Hematopoietic multipotent progenitor cell treated with erythropoietin and hydrocortisone succinate and interleukin-3 and kit ligand, for 15 days (in vitro differentiated cells): Measurements from ENCODE around the gene RIIAD1.
"Not testable (repeated sequence)": the region's sequence is repeated elsewhere in the genome, so short reads cannot be mapped to it uniquely, and the experiment has no call there.

Experiments
- DNase-seq: peaks from one replicate; pipeline ENCODE4 v3.0.0-alpha.2; 2015; ENCODE audit warnings: low spot score

Gene RIIAD1

DNA sequence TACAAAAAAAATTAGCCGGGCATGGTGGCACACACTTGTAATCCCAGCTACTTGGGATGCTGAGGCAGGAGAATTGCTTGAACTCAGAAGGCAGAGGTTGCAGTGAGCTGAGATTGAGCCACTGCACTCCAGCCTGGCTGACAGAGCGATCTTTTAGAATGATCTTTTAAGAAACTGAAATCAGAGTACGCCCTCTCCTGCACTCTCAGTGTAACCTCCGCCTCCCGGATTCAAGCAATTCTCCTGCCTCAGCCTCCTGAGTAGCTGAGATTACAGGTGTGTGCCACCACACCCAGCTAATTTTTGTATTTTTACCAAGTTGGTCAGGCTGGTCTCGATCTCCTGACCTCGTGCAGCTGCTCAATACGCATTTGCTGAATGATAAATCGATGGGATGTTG lies 12.7 kb downstream of the RIIAD1 start:
- not testable (repeated sequence) for DNase-seq

GRCh38 chr1:151737026-151737425 lies 15.7 kb downstream of the RIIAD1 start:
- no peak for DNase-seq

GRCh38 chr1:151737479-151737878 lies 16.2 kb downstream of the RIIAD1 start:
- DNase-seq: no peak

DNA sequence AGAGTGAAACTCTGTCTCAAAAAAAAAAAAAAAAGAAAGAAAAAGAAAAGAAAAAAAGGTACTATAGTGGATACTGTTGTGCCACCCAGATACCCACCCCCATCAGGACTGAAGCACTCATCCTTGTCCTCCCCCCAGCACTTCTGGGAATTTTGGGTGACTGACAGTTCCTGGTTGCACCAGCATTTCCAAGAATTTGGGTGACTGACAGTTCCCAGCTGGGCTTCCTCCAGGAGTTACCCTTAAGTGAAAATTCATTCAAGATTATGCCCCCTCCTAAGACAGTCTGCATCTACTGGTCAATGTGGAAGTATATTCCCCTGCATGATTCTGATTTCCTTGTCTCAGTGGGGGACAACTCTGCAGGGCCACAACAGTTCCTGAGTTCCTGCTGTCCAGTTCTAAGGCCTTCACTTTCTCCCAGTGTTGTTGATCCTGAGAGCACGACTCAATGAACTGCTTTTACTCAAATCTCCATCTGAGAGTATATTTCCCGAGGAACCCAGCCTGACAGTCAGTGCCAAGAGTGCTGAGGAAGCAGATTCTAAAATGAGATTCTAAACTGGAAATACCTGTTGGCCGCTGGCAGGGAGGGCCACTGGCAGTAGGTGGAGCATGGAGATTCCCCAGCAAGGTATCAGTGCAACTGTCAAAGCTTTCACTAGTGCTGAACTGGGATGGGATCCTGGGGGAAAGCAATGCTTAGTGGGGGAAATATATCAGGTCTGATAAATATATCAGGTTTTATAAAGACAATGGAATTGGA lies 18.5 kb downstream of the RIIAD1 start:
- DNase-seq: no peak

- no peak for DNase-seq
Measured at GRCh38 chr1:151741516-151741915, 20.2 kb downstream of the RIIAD1 start.

GRCh38 chr1:151756291-151756690 lies 35.0 kb downstream of the RIIAD1 start:
- DNase-seq: no peak

- DNase-seq: no peak
Measured at GRCh38 chr1:151759241-151759640, 37.9 kb downstream of the RIIAD1 start.

DNA sequence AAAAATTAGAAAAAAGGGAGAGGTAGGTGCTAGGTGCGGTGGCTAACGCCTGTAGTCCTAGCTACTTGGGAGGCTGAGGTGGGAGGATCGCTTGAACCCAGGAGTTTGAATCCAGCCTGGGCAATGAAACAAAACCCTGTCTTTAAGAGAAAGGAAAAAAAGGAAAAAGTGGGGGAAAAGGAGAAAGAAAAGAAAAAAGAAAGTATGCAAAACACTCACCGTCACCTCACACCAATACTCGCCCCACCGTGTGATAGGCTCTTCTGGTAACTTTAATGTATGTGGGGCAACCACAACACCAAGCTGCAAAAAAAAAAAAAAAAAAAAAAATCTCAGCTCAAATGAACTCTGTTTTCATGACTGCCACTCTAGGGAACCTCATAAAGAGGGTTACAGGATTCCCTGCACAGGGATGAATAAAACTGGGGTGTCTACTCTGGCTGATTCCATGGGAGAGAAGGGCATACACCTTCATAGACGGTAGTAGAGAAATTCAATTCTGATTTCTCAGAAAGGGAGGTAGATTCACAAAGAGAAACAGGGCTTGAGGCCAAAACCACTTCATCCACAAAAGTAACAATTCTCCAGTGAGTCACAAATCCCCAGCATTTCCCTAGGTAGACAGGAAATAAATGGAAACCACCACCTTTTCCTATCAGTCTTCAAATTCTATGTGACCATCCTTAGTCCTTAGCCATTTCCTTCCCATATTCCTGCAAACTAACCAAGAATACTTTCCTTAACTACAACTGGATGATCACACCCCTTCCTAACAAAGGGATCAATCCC lies 39.5 kb downstream of the RIIAD1 start:
- no peak for DNase-seq

DNA sequence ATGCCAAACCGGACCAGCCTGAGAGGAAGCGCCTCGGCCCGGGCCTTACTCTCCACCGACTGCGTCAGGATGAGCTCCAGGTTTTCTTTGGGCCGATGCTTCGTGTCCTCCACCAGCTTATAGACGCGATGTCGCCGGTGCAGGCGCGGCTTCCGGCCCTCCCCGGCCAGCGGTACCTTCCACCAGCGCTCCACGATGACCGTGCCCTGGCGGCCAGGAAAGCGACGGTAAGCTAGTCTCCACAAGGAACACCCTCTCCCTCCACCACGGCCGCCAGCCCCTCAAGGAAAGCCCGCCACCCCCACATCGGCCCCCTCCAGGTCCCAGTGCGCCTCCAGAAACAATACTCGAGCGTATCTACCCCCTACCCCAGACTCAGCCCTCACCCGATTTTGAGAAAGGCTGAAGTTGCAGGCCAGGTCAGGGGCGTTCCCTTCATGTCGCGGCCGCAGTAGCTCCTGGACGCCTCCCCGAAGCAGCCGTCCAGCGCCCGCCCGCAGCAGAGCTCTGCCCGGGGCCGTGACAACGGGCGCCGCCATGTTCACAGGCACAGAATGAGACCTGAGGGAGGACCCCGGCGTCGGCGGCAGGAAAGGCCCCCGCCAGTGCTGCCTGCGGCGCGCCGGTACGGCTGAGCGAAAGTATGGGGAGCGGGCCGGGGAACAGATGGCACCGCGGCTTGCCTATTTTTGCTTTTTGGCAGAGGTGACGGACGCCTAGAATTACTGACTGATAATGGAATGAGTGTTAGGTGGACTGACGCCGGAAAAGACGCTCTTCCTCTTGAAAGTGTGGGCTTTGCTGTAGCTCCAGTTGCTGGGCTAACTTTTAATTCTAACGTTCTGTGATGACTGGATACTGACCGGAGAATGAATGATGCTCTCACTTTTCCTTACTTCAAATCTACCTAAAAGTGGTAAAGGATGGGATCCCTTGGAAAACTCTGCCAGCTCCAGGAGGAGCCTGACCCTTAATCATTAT lies 41.9 kb downstream of the RIIAD1 start, which contains the start of gene MRPL9:
Gene MRPL9, minus strand, starts transcription at position 556 of the 981 bp plus-strand sequence. Its CDS starts 17 bp downstream, at position 539.
- DNase-seq: peak; percentile 76

GRCh38 chr1:151763990-151764389 lies 42.7 kb downstream of the RIIAD1 start:
- DNase-seq: no peak

DNA sequence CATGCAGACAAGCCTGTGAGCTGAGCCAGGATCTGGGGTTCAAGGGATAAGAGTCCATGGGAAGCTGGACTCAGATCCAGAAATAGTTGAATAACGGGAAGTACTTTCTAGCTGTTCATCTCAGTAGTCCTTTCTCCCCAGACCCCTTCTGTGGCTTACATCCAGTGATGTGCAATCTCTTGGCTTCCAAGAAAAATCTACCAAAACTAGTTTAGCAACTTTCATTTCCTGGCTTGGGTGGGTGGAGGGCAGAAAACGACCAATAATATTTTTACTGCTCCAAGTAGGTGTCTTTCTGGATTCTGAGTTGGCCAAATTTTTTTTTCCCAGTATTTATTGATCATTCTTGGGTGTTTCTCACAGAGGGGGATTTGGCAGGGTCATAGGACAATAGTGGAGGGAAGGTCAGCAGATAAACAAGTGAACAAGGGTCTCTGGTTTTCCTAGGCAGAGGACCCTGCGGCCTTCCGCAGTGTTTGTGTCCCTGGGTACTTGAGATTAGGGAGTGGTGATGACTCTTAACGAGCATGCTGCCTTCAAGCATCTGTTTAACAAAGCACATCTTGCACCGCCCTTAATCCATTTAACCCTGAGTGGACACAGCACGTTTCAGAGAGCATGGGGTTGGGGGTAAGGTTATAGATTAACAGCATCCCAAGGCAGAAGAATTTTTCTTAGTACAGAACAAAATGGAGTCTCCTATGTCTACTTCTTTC lies 47.2 kb downstream of the RIIAD1 start:
- DNase-seq: not testable (repeated sequence)

DNA sequence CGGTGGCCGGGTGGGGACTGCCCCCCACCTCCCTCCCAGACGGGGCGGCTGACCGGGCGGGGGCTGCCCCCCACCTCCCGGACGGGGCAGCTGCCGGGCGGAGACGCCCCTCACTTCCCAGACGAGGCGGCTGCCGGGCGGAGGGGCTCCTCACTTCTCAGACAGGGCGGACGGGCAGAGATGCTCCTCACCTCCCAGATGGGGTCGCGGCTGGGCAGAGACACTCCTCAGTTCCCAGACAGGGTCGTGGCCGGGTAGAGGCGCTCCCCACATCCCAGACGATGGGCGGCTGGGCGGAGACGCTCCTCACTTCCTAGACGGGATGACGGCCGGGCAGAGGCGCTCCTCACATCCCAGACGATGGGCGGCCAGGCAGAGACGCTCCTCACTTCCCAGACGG lies 47.9 kb downstream of the RIIAD1 start:
- DNase-seq: not testable (repeated sequence)

- DNase-seq: peak; percentile 22
Measured at GRCh38 chr1:151773702-151774101, 52.4 kb downstream of the RIIAD1 start.

DNA sequence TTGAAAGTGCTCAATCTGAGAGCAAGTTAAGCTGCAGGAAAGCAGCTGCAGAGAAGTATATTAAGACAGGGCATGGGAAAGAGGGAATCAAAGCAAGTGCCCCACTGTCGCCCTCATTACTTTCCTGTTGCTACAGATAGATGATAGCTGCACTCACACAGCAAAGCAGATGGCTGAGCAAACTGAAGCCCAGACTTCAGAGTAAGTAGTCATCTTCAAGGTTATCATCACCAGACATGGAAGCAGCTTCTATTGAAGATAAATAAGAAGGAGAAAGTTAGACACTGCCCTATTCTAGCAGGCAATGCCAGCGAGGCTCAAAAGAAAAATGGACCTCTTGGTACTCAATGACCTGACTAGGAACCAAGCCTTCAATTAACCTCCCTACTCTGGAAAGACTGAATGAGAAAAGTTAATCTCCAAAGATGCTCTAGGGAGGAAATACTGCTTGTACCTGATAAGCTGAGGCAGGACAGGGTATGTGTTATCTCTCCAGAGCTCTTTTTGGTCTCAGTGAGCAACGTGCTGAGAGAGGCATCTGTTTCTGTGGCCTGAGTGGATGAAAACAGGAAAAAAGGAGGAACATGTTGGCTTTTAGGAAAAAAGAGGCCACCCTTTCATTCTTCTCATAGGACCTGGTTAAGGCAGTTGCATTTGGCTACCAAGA lies 53.1 kb downstream of the RIIAD1 start:
- DNase-seq: peak; percentile 63

DNA sequence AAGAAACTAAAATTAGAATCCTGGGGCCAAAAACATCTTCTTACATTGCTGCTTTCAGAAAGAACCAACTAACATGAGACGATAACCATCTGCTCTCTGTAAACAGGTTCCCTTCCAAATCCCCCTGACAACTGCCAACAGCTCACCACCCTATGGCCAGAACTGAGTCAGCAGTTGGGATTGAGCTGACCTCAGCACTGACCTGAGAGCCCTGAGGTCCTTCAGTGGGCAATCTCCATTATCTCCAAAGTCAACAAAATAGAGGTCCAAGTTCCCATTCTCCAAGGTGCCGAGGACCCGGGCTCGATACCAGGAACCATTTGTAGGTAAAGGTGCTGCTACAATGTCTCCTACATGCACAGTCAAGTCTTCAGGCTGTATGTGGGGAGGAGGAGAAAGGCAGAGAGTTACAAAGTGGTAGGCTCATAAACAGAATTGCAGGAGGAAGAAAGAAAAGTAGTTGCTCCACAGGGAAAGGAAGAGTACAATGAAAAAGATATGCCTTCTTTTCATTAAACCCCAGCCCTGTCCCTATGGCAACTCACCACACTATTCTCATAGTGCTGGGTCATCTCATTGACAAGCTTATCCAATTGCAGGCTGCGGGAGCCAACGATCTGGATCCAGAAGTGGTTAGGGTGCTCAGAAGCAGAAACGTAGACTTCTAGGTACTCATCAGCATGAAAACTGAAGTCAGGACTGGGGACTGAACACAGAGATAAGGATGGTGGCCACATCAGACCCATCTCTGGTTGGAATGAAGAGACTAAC lies 54.8 kb downstream of the RIIAD1 start:
- peak; percentile 15 for DNase-seq

GRCh38 chr1:151776665-151777062 lies 55.3 kb downstream of the RIIAD1 start:
- DNase-seq: no peak

DNA sequence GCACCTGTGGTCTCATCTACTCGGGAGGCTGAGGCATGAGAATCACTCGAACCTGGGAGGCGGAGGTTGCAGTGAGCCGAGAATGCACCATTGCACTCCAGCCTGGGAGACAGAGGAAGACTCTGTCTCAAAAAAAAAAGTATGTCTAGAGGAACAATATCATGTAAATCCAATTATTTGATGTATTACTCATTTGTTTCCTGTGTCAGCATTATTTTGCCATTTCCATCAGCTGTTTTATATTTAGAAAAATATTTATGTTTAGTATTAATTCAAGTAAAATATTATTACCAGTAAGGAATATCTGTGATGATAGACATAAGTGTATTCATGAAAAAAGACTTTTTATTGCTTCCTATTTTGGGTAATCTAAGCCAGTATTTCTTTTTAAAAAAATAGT lies 56.0 kb downstream of the RIIAD1 start:
- no peak for DNase-seq
